ENCODE results near the gene RYR2.

RYR2 gene

GRCh38 chr1:237025358-237026074 lies 16.5 kb upstream of the RYR2 start:
- TF ChIP-seq ZC3H10 (CRISPR knock-in tag; IDR thresholded peaks at IDR 0.05) (no peak), ARNTL (CRISPR knock-in tag; IDR thresholded peaks at IDR 0.05; ENCODE audit: borderline replicate concordance, low read depth) (no peak), PATZ1 (CRISPR knock-in tag; IDR thresholded peaks at IDR 0.05; ENCODE audit: borderline replicate concordance) (no peak), CREB5 (CRISPR knock-in tag; IDR thresholded peaks at IDR 0.05; ENCODE audit: low read depth) (no peak), CSRNP3 (CRISPR knock-in tag; IDR thresholded peaks at IDR 0.05) (no peak), ZFP3 (CRISPR knock-in tag; IDR thresholded peaks at IDR 0.05) (no peak), PPARA (CRISPR knock-in tag; IDR thresholded peaks at IDR 0.05; ENCODE audit: borderline replicate concordance) (no peak)
- no peak for ATAC-seq

- ATAC-seq, result no peak
- no peak for TF ChIP-seq ISL1 (CRISPR knock-in tag; IDR thresholded peaks at IDR 0.05)
- no peak for TF ChIP-seq ZFP30 (CRISPR knock-in tag; IDR thresholded peaks at IDR 0.05)
- TF ChIP-seq TOX (CRISPR knock-in tag; IDR thresholded peaks at IDR 0.05; ENCODE audit: borderline replicate concordance), result no peak
- TF ChIP-seq ZNF8 (CRISPR knock-in tag; IDR thresholded peaks at IDR 0.05), result no peak
- TF ChIP-seq BACH2 (CRISPR knock-in tag; IDR thresholded peaks at IDR 0.05; ENCODE audit: borderline replicate concordance), result no peak
- TF ChIP-seq ZNF565 (CRISPR knock-in tag; conservative IDR thresholded peaks at IDR 0.05; ENCODE audit: low read depth), result no peak
- TF ChIP-seq CSRNP3 (CRISPR knock-in tag; IDR thresholded peaks at IDR 0.05), result no peak
- no peak for TF ChIP-seq PPARA (CRISPR knock-in tag; IDR thresholded peaks at IDR 0.05; ENCODE audit: borderline replicate concordance)
- no peak for TF ChIP-seq CREB5 (CRISPR knock-in tag; IDR thresholded peaks at IDR 0.05; ENCODE audit: low read depth)
- no peak for TF ChIP-seq TCF4 (CRISPR knock-in tag; IDR thresholded peaks at IDR 0.05; ENCODE audit: borderline replicate concordance)
- no peak for TF ChIP-seq ZNF70 (CRISPR knock-in tag; IDR thresholded peaks at IDR 0.05)
- no peak for TF ChIP-seq CSDC2 (CRISPR knock-in tag; IDR thresholded peaks at IDR 0.05)
These were observed 12.7 kb upstream of the RYR2 start for GRCh38 chr1:237029240-237029639.

- no peak for ATAC-seq
- TF ChIP-seq CREB5 (CRISPR knock-in tag; IDR thresholded peaks at IDR 0.05; ENCODE audit: low read depth) (no peak), ZNF565 (CRISPR knock-in tag; conservative IDR thresholded peaks at IDR 0.05; ENCODE audit: low read depth) (no peak), BACH2 (CRISPR knock-in tag; IDR thresholded peaks at IDR 0.05; ENCODE audit: borderline replicate concordance) (no peak), OSR1 (CRISPR knock-in tag; IDR thresholded peaks at IDR 0.05) (no peak), RARB (CRISPR knock-in tag; IDR thresholded peaks at IDR 0.05) (no peak), TOX (CRISPR knock-in tag; IDR thresholded peaks at IDR 0.05; ENCODE audit: borderline replicate concordance) (no peak), PATZ1 (CRISPR knock-in tag; IDR thresholded peaks at IDR 0.05; ENCODE audit: borderline replicate concordance) (no peak)
These were observed 12.0 kb upstream of the RYR2 start for GRCh38 chr1:237029850-237030535.
